D341Med (cell line): ENCODE data around the gene MYO1B.

Experiments
- DNase-seq: peaks from one replicate; pipeline ENCODE4 v3.0.0; 2012; ENCODE audit warnings: low spot score

Gene MYO1B

DNA sequence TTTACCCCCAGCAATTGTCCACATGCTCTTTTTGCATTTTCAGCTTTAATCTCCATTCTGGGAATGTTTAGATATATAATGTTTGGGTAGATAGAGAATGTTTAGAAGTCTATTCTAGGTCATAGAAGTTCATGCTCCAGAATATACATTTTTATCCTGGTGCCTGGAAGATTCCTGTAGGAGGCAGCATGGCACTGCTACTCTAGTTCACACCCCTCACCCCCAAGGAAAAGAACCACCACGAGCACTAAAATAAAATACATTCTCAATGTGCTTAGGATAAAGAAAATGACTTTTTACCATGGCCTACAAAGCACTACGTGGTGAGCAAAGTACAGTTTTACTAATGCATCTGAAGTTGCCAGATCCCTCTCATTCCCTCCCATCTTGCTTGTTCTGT, 53.8 kb downstream of the MYO1B start:
- DNase-seq, result no peak

GRCh38 chr2:191299866-191300265, 54.7 kb downstream of the MYO1B start:
- no peak for DNase-seq

DNA sequence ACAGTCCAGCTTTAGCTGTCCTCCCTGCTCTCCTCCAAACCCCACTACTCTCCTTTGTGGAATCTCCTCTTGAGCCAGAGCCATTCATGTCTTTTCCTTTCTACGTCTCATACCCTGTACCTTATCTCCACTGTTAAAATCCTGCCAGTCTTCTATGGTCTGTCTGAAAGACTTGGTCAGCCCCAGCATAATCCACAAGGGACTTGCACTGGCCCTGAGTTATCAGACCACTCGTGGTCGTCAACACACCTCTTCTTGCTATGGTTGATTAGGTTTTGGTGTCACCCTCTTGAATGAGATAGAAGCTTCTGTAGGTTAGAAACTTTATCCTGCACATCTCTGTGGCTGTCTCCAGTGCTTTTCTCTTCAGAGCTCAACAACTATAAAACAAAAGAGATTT, 56.8 kb downstream of the MYO1B start:
- DNase-seq, result no peak

DNA sequence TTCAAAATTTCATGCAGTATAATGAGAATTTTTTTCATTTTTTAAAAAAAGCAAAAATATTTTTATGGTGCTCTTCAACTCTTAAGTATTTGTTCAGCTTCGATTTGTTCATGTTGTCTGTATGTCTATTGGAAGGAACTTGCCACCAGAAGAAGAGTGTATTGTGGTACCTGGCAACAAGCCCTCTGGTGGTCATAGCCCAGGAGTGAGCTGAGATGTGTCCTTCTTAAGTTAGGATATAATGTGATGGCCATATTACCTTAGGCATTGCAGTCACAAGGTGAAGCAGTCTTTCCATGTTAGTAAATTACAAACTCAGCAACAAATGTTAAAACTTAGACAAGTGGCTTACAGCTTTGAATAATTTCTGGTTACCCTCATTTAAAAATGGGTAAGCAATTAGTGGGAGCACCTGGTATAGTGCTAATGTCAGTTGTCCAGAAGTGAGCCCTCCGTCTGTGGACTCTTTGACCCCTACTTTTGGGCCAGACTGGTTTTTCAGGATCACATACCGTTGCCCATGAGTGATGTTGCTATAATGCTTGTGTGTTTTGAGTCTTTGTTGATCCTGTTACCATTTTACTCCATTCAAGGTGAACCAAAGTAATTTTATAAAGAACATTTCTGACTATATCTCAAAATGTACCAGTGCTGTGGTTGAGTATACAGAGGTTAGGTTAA, 57.4 kb downstream of the MYO1B start:
- DNase-seq, result no peak

DNA sequence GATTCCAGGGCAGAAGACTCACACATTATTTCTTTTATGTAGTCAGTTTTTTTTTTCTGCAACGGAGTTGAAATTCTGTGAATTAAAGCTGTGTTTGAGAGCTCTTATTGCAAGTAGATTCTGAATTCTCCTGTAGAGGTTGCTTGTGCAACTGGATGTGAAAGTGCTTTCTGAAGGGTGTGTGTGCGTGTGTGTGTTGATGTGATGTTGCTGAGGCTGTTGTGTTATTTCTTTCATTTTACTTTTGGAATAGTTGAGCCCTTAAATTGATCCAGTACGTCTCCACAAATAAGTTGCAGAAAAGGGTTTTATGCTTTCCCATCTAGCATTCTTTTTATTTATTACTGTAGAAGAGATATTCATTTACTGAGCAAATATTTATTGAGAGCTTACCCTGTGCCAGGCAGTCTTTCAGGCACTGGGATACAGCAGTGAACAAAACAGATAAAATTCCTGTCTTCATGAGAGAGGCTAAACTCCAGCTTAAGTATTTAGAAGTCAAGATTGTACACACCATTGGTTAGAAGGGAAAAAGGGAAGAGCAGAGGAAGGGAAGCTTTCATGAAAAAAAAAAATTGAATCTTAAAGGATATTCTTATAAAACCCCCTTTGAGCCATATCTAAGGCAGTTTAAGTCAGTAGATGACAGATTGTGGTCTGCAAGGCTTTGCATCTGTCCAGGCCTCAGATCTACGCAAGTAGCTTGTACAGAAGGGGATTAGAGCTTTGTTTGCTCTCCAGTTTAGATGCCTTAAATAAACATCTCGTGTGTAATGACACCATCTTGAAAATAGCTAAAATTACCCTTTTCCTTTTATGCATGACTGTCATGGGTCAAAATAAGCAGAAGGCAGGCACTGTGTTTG, 58.2 kb downstream of the MYO1B start:
- no peak for DNase-seq

DNA sequence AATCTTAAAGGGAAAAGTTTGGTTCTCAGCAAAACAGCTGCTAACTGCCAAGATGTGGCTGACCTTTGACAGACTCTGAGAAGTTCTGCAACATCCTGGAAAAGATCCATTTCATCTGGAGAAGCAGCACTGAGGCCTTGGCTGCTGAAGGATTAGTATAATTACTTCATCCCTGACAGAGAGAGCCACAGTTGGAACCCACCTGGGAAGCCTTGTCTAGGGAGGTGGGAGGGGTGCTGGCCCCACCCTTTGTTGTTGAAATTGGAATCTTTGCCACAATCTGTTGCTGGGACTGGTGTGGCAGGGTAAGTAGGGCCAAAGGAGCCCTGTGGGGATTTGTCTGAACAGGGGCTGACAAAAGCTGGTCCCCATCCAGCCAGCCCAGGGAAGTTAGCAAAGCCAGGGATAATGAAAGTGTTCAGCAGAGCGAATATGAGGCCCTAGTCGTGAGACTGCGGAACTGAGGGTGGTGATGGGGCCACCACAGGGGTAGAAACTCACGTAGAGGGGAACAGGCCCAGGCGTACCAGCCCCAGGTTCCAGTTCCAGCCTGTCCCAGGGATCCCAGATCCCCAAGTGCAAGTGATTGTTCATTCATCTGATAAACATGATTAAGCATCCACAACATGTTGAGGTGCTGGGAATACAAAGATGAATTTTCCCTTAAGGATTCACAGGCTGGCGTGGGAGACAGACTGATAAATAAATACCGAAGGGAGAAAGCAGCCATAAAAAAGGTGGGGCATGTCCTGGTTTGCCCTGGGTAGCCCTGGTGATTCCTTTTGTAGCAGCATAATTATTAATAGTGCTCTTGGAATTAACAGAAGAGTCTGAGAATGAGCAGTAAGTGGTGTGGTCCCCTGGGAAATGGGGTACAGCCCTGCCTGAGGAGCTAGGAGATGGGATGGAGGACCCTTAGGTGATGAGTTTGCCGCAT, 60.0 kb downstream of the MYO1B start:
- peak; percentile 53 for DNase-seq

- no peak for DNase-seq
These were observed 62.8 kb downstream of the MYO1B start for GRCh38 chr2:191308026-191308425.

DNA sequence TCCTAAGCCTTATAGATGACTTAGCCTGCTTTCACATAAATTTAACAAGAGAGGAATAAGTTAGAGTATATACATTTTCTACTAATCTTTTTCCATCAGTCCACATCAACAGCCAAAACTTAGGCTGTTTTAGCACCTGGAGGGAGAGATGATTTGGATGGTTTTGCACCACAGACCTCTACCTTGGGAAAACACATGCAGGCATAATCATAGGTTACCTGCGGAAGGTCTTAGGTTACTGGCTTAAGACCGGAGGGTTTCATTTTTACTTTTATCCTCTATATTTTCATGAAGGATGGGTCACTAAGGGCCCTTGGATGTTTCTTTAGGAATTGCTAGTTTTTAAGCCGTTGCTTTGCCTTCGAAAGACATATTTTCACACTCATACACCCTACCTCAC, 66.0 kb downstream of the MYO1B start:
- no peak for DNase-seq

DNA sequence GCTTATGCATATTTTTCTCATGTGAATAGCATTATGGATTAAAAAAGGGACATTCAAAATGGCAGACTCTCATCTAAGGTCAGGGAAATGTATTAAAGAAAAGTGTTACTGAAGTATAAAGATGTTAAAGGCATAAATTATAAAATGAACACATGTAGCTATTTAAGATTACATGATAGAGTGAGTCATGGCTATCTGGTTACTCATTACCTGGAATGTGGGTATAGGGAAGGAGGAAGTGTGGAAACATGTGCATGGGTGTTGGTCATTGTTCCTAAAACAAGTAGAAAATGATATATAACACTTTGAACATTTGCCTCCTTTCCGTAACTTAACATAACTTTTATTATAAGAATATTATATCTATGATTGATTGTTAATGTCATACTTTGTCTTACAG, 66.4 kb downstream of the MYO1B start:
- DNase-seq, result no peak

DNA sequence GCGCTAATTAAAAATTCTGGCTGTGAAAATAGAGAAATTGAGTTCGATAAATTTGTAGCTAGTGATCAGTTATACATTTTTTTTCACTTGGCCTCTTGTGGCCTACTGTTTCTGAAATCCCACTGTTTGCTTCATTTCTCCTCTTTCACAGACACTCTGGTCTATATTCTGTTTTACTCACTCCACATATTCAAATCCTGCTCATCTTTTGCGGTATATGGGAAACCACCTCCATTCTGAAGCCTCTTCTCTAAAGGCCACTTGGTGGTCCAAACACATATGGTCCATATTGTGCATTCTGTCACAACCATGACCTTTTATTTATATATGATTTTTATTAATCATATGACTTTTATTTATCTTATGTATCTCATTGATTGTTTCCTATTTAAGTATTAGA, 67.0 kb downstream of the MYO1B start:
- no peak for DNase-seq

DNA sequence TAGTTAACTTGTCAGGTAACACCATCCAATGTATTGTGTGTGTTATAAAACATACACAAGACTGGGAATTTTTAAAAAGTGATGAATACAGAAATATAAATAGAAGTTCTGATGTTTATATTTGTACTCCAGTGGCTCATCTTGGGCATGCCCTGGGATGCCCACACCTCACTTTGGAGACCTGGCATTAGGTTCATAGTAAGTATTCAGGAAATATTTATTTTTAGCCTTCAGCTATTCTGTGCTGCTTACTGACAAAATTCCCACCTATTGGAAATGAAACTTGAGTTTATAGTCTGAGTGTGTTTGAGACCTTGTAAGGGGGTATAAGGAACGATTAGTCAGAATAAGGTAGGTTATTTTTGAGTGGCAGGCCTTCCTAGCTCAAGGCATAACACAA, 67.5 kb downstream of the MYO1B start:
- no peak for DNase-seq

DNA sequence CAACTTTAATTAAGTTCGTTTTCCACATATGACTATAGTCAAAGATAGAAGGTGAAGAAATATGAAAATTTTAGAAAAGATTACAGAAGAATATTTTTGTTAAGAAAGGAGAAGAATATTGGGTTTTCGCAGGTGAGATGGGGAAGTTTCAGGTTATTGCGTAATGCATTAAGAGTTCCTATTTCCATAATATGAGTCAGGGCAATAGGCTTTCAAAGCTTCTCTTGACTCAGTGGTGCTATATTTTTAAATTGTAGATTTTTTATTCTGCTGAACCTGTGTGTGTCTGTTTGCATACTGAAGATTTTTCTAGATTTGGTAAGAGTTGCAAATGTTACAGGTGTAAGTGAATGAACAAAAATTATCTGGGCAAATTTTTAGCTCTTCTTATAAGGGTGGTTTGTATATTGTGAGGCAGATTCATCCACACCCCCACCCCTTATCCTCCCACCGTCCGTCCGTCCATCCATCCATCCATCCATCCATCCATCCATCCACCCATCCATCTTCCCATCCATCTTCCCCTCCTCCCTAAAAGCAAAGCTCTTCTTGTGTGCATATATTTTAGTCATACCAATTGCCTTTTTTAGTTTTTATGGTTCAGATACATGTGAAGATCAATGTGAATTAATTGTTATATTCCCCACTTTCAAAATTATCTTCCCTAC, 69.6 kb downstream of the MYO1B start:
- no peak for DNase-seq

DNA sequence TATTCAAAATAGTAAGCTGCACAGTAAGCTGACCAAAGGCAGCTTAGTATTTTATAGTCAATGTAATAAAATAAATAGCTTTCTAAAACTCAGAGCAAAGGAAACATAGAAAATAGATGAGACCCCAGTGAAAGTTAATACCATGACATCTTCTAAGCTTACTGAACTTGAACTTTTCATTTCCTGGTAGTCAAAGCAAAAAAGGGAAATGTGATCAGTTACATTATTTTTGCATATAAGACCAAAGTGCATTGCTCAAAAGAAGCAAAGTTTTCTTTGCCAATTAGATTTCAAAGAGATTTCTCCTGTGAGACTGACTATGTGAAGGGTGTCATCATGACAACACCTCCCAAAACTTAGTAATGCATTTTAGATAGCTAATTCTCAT, 70.2 kb downstream of the MYO1B start:
- no peak for DNase-seq

GRCh38 chr2:191316246-191316994, 71.2 kb downstream of the MYO1B start:
- no peak for DNase-seq

DNA sequence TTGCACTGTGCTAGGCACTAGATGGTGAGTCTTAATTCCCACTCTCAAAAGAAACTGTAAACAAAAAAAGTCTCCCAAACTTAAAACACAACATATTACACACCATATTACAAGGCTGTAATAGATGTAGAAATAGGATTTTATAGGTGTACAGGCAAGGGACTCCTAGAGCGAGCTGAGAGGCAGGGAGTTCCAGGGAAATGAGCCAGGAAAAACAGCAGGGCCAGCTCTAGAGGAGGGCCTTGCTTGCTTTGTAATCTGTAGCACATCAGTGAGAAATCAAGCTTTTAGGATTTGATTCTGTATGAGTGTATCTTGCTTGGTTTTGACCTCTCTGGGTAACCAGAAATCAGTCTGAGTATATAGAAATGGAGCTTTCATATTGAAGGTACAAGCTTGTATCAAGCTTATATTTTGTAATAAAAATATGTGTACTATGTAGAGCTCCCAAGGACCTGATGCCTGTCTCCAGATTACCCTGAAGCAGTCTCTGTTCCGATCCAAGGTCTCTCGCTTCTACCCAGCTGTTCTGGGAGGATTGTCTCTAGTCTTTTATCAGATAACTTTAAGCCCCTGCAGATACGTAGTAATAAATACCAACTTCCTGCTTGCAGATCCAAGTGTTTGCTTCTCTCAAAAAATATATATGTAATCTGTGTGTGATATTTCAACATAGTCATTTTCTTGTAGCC, 73.0 kb downstream of the MYO1B start:
- no peak for DNase-seq

- no peak for DNase-seq
These were observed 73.5 kb downstream of the MYO1B start for GRCh38 chr2:191318729-191319078.

DNA sequence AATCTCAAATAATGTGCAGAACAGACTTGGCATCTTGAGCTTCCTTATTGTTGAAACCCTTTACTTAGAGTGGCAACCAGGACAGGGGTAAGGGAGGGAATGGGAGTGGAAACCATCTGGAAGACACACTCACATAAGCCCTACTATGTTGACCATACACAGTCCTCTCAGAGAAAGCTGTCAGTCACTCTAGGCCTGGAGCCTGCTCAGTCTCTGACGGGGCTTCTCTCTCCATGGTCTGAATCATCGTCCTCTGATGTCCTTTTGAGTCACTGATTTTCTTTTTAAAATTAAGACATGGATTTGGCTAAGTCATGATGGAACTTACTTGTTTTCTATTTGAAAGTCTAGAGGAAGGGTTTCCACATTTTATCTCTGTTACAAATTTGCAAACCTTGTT, 74.0 kb downstream of the MYO1B start:
- no peak for DNase-seq

GRCh38 chr2:191320881-191321280, 75.7 kb downstream of the MYO1B start:
- DNase-seq, result no peak

GRCh38 chr2:191321861-191322662, 76.9 kb downstream of the MYO1B start:
- peak; percentile 60 for DNase-seq
